GM23248 (cell line): ENCODE measurements around the gene ADGRL3. TPM values are rescaled to one million over a fixed set of nuclear protein-coding genes. Genes with fewer than 3 reads are reported as not detected.

Experiments used
- DNase-seq: peaks from one replicate; pipeline ENCODE4 v3.0.0-alpha.2; 2015
- H2AFZ ChIP-seq: fragments of 200-600 bp; sonication (generic); 2 replicates; pipeline ENCODE4 v1.6.1; 2016; ENCODE audit warnings: antibody characterized with exemption
- H3F3A ChIP-seq: fragments of 200-600 bp; sonication (generic); 2 replicates; pipeline ENCODE4 v1.6.1; 2016; ENCODE audit warnings: mild to moderate bottlenecking, antibody characterized with exemption, mixed run types; ENCODE audit not compliant: insufficient read depth
- H3K27ac ChIP-seq: fragments of 200-600 bp; sonication (generic); 2 replicates; pipeline ENCODE4 v1.5.1; 2016; ENCODE audit warnings: mild to moderate bottlenecking
- H3K27me3 ChIP-seq: fragments of 200-600 bp; sonication (generic); replicated peaks from 2 replicates; pipeline ENCODE4 v1.6.1; 2016; ENCODE audit warnings: mild to moderate bottlenecking; ENCODE audit not compliant: insufficient read depth
- H3K36me3 ChIP-seq: fragments of 200-600 bp; sonication (generic); 2 replicates; pipeline ENCODE4 v1.6.1; 2016; ENCODE audit warnings: low read depth, mild to moderate bottlenecking
- H3K4me1 ChIP-seq: fragments of 200-600 bp; sonication (generic); 2 replicates; pipeline ENCODE4 v1.6.1; 2016; ENCODE audit warnings: mild to moderate bottlenecking; ENCODE audit not compliant: insufficient read depth
- H3K4me2 ChIP-seq: fragments of 200-600 bp; sonication (generic); one replicate; pipeline ENCODE4 v1.6.1; 2016; ENCODE audit warnings: mild to moderate bottlenecking; ENCODE audit not compliant: unreplicated experiment
- H3K4me3 ChIP-seq: fragments of 200-600 bp; sonication (generic); 2 replicates; pipeline ENCODE4 v1.5.1; 2016; ENCODE audit warnings: mild to moderate bottlenecking
- H3K79me2 ChIP-seq: fragments of 200-600 bp; sonication (generic); 2 replicates; pipeline ENCODE4 v1.6.1; 2016; ENCODE audit warnings: mild to moderate bottlenecking; ENCODE audit not compliant: insufficient read depth
- H3K9ac ChIP-seq: fragments of 200-600 bp; sonication (generic); 2 replicates; pipeline ENCODE4 v1.6.1; 2016; ENCODE audit warnings: mild to moderate bottlenecking
- H3K9me2 ChIP-seq: fragments of 200-600 bp; sonication (generic); 2 replicates; pipeline ENCODE4 v1.6.1; 2016; ENCODE audit warnings: mixed run types, mild to moderate bottlenecking, moderate library complexity; ENCODE audit not compliant: insufficient read depth
- H3K9me3 ChIP-seq: fragments of 200-600 bp; sonication (generic); one replicate; pipeline ENCODE4 v1.6.1; 2017; ENCODE audit warnings: low read depth
- H4K20me1 ChIP-seq: fragments of 200-600 bp; sonication (generic); 2 replicates; pipeline ENCODE4 v1.6.0; 2016; ENCODE audit not compliant: insufficient read depth
- EZH2 ChIP-seq: fragments of 200-600 bp; sonication (generic); IDR thresholded peaks from 2 replicates; pipeline ENCODE4 v1.6.1; 2018; ENCODE audit warnings: antibody characterized with exemption, mild to moderate bottlenecking; ENCODE audit not compliant: insufficient read depth, poor library complexity, severe bottlenecking
- EZH2phosphoT487 ChIP-seq: fragments of 200-600 bp; sonication (generic); IDR thresholded peaks from 2 replicates; pipeline ENCODE4 v1.6.1; 2018; ENCODE audit warnings: antibody characterized with exemption, moderate library complexity, mild to moderate bottlenecking, low read depth; ENCODE audit not compliant: insufficient read depth
- WGBS, 2 experiments: methylation state at CpG; one replicate each; pipeline ENCODE4 v1.1.6; 2015 to 2017; ENCODE audit warnings: low lambda C conversion rate in 2 of 2, low coverage in 1 of 2; ENCODE audit errors: missing lambda C conversion rate in 2 of 2; 5-methylcytosine and 5-hydroxymethylcytosine counted together
- in situ Hi-C: fragments of 300-500 bp; cut with MboI; formaldehyde crosslinking; loops from 2 replicates; pipeline ENCODE4 v1.15.0; 2020
- polyA plus RNA-seq: library from polyadenylated mRNA; unstranded; fragments of >200 nt; fragmentation: Nextera tagmentation; extraction: Ambion mirVana; gene quantifications from 2 replicates; pipeline ENCODE4 v1.2.1, GENCODE V29; 2016
- total RNA-seq: library from RNA; depleted of rRNA; stranded (reverse); fragments of >200 nt; shearing (Covaris generic); gene quantifications from 2 replicates; pipeline ENCODE4 v1.2.3, GENCODE V29; 2014

Gene ADGRL3
- total and polyA plus RNA-seq, 2 experiments from 2014 or later, result not detected

DNA sequence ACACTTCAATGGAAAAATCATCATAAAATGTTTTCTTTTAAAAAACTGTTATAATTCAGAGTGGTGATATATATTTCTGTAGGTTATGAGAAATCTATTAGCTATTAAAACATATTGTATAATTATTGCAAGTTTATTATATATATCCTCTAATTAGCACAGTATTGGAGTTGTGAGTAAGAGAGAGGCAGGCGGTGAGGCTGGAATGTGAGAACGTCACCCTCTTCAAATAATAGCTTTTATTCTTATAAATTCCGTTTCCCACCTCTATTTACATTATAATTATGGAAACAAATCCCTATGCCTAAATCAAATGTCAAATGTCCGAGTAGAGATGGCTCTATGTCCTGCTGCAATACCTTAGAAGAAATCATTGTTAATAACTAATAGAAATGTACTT, 292.9 kb downstream of the ADGRL3 start:
- Histone ChIP-seq H3F3A (no peaks in the 10 kb centered on the region), H3K79me2 (no peaks in the 10 kb centered on the region), H3K9me2 (no peaks in the 10 kb centered on the region), H3K27me3 (no peaks in the 10 kb centered on the region), H3K27ac (no peak overlapping the region), H3K4me3 (no peak overlapping the region), H3K9ac (no peak overlapping the region), H2AFZ (no peak overlapping the region), H3K4me1 (no peaks in the 10 kb centered on the region), H3K9me3 (peaks cover 4% of the 10 kb centered on the region), H3K36me3 (no peaks in the 10 kb centered on the region), H3K4me2 (no peak overlapping the region), H4K20me1 (no peaks in the 10 kb centered on the region)
- WGBS, 2 experiments, result 25 to 34% methylated on average over 4 of the region's 4 CpGs
- in situ Hi-C loops, result no loop called here
- no peak for TF ChIP-seq EZH2
- no peak for TF ChIP-seq EZH2phosphoT487
- no peak for DNase-seq

DNA sequence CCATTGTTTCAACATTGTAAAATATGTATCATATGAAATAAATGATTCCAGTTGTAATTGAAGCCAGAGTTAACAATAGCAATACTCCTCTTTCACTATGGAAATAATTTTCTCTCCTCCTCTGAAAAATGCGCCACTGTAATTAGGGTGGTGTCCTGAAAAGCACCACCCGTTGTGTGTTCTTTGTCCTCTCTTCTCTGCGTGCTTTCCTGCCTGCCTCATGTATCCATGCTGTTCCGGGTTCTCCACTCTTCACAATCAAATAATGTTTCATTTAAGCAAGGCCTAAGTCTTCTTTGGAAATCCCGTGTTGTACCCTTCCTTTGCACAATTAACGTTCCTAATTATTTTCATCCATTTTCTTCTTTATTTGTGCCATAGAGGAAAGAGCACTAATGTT, 293.3 kb downstream of the ADGRL3 start:
- H3K9ac ChIP-seq, result no peak overlapping the region
- in situ Hi-C loops, result no loop called here

DNA sequence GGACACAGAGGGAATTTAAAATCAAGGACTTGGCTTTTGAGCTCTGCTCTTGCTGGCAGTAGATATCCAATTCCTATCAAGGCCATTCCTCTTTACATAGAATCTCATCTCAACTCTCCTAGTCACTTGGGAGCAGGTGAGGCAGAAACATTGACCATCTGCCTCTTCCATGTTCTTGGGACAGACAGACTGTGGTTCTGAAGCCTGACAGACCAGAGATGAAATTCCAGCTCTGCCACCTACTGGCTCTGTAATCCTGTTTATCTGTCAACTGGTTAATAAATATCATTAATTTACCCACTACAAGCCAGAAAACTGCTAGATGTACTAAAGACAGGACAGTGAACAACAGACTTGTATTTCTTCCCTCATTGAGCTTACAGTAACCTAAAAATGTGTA, 300.8 kb downstream of the ADGRL3 start:
- no peaks in the 10 kb centered on the region for H3K9me3 ChIP-seq
- H4K20me1 ChIP-seq, result no peaks in the 10 kb centered on the region
- no peak for DNase-seq
- H3K4me1 ChIP-seq, result no peaks in the 10 kb centered on the region
- H3K27ac ChIP-seq, result no peak overlapping the region
- H3K4me2 ChIP-seq, result no peak overlapping the region
- H3F3A ChIP-seq, result no peaks in the 10 kb centered on the region
- H3K9me2 ChIP-seq, result no peaks in the 10 kb centered on the region
- no peaks in the 10 kb centered on the region for H3K27me3 ChIP-seq
- no peaks in the 10 kb centered on the region for H3K36me3 ChIP-seq
- no peak overlapping the region for H3K4me3 ChIP-seq
- no peaks in the 10 kb centered on the region for H3K79me2 ChIP-seq
- H2AFZ ChIP-seq, result no peak overlapping the region
- in situ Hi-C loops, result no loop called here
- TF ChIP-seq EZH2phosphoT487 (no peak), EZH2 (no peak)
- H3K9ac ChIP-seq, result no peak overlapping the region

More for the DNA sequence above, 293.3 kb downstream of the ADGRL3 start:
- no peak for DNase-seq
- no peak overlapping the region for H3K4me2 ChIP-seq
- H3K27me3 ChIP-seq, result no peaks in the 10 kb centered on the region
- H4K20me1 ChIP-seq, result no peaks in the 10 kb centered on the region
- H3K36me3 ChIP-seq, result no peaks in the 10 kb centered on the region
- H2AFZ ChIP-seq, result no peak overlapping the region
- peaks cover 4% of the 10 kb centered on the region for H3K9me3 ChIP-seq
- H3F3A ChIP-seq, result no peaks in the 10 kb centered on the region
- H3K4me1 ChIP-seq, result no peaks in the 10 kb centered on the region
- TF ChIP-seq EZH2phosphoT487 (no peak), EZH2 (no peak)
- no peaks in the 10 kb centered on the region for H3K79me2 ChIP-seq
- 10 to 12% methylated on average over 6 of the region's 6 CpGs for WGBS, 2 experiments
- no peak overlapping the region for H3K4me3 ChIP-seq
- H3K27ac ChIP-seq, result no peak overlapping the region
- no peaks in the 10 kb centered on the region for H3K9me2 ChIP-seq

DNA sequence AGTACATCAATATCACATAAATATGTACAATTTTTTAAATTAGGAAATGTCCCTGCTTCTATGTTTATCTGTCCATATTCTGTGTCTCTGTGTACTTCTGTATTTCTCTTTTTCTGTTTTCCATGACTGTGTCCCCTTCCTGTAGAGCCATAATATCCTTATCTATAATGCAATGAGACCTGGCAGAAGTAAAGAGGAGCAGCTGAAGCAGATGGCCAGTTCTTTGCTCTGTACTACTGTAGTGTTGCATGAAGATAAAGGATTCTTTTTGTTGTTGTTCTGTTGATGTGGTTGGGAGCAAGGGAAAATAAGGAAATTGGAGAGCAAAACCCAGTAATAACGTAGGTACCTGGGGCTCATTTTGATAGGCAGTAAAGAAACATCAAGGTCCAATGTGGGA, 301.7 kb downstream of the ADGRL3 start:
- DNase-seq, result no peak
- Histone ChIP-seq H3K9ac (no peak overlapping the region), H4K20me1 (no peaks in the 10 kb centered on the region), H3K4me1 (no peaks in the 10 kb centered on the region), H3K4me3 (no peak overlapping the region), H3F3A (no peaks in the 10 kb centered on the region), H3K27ac (no peak overlapping the region), H3K9me2 (no peaks in the 10 kb centered on the region), H3K9me3 (no peaks in the 10 kb centered on the region), H3K27me3 (no peaks in the 10 kb centered on the region), H3K79me2 (no peaks in the 10 kb centered on the region), H3K36me3 (no peaks in the 10 kb centered on the region), H2AFZ (no peak overlapping the region), H3K4me2 (no peak overlapping the region)
- 0 to 5% methylated on average over 1 of the region's 1 CpG for WGBS, 2 experiments
- no peak for TF ChIP-seq EZH2
- no peak for TF ChIP-seq EZH2phosphoT487
- in situ Hi-C loops, result no loop called here
